Smooth muscle cell of bladder (primary cell): ENCODE data around the gene ZNF483. TPM values are rescaled to one million over a fixed set of nuclear protein-coding genes. Genes with fewer than 3 reads are reported as not detected.

Experiments
- total RNA-seq: library from RNA; depleted of rRNA; stranded (reverse); fragments of >200 nt; gene quantifications from 2 replicates; pipeline ENCODE4 v1.2.3, GENCODE V29; 2014

The ZNF483 gene
- 1.00 and 2.2 TPM in 2 replicates for total RNA-seq

GRCh38 chr9:111525056-111525977 lies at the start of gene ZNF483:
Gene ZNF483 (plus strand): TSS chr9:111525179. CDS start chr9:111527396, 2,217 bp downstream.

GRCh38 chr9:111483858-111484571 lies 41.0 kb upstream of the ZNF483 start, which contains the start of gene ECPAS:
Gene ECPAS (minus strand): TSS chr9:111484383. CDS start chr9:111472918, 11,465 bp downstream.

DNA sequence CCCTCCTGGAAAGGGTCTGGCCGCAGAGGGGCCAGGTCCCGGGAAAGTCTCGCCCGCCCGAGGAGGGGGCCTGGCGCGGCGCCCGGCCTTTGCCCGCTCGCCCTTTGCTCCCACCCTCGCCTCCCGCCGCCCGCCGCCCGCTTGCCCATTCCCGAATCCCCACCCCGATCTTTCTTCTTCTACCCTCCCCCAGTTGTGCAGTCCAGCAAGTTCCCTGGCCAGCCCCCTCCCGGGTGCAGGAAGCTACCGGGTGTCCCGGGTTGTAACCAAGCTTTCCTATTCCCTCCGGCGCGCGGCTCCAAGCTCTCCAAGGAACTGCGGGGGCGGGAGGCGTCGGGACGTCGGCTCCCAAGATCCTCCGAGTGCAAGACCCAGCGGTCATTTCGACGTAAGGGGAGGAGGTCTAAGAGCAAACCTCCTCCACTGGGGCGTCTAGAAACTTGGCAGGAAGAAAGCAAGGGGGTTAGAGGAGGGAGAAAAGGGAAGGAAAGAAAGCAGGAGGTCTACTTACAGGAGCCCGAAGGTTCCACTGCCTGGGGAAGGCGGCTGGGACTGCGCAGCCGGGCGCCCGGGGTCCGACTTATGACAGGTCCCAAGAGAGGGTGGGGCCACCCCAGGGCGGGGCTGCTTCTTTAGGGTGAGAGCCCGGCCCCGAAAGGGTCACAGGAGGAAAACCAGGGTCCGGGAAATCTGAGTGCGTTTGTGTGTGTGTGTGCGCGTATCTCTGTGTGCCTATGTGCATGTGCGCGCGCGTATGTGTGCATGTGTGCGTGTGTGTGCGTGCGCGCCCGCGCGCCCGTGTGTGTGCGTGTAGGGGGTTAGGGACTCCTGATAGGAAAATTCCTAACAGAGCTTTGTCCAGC lies 74.3 kb downstream of the ZNF483 start, which contains the start of gene PTGR1:
Gene PTGR1, minus strand, starts transcription at position 556 of the 863 bp plus-strand sequence. CDS start 2,225 bp downstream, outside the sequence.

Other genes with a start within 250 kb of the ZNF483 start
- not detected in 2 replicates for gene OR2K2, start 195.0 kb upstream of the ZNF483 start, total RNA-seq
- 110 and 118 TPM in 2 replicates for gene ECPAS, start 40.8 kb upstream of the ZNF483 start, total RNA-seq
- gene PTGR1, start 74.5 kb downstream of the ZNF483 start, total RNA-seq, result 115 and 157 TPM in 2 replicates
- gene DNAJC25, start 106.2 kb downstream of the ZNF483 start, total RNA-seq, result 8.5 and 10.5 TPM in 2 replicates
- 56.3 and 71.1 TPM in 2 replicates for gene GNG10, start 136.4 kb downstream of the ZNF483 start, total RNA-seq